PC-9 (cell line): ENCODE measurements around the gene EVC. TPM values are rescaled to one million over a fixed set of nuclear protein-coding genes. Genes with fewer than 3 reads are reported as not detected.

ENCODE experiments used
- BruUV-seq: library from RNA; stranded (reverse); fragments of 400-500 nt; replicated peaks from 2 replicates; lab custom pipeline; 2021; lab: Mats Ljungman, UMichigan
- CTCF ChIA-PET: fragments of 300-600 bp; sonication (Branson Sonifier 250); formaldehyde crosslinking; loops from one replicate; lab custom pipeline; 2022; ENCODE audit warnings: antibody characterized with exemption; lab: Charles Lee
- POLR2A ChIA-PET: fragments of 300-600 bp; sonication (Branson Sonifier 250); formaldehyde crosslinking; loops from one replicate; lab custom pipeline; 2022; ENCODE audit warnings: antibody characterized with exemption; ENCODE audit not compliant: unreplicated experiment; lab: Charles Lee
- DNase-seq, 2 experiments: peaks; one replicate each; pipeline versions ENCODE4 v3.0.0 to v3.0.0-alpha.2; 2015 to 2022; ENCODE audit warnings: mixed read lengths in 1 of 2
- H2AFZ ChIP-seq: fragments of 200-600 bp; sonication (generic); 2 replicates; pipeline ENCODE4 v1.8.1; 2017; ENCODE audit warnings: antibody characterized with exemption
- H3F3A ChIP-seq: fragments of 200-600 bp; sonication (generic); 2 replicates; pipeline ENCODE4 v1.8.1; 2017; ENCODE audit warnings: antibody characterized with exemption, mild to moderate bottlenecking, low read depth; ENCODE audit not compliant: insufficient read depth
- H3K27ac ChIP-seq: fragments of 200-600 bp; sonication (generic); 2 replicates; pipeline ENCODE4 v1.6.1; 2016; ENCODE audit warnings: mixed run types
- H3K27me3 ChIP-seq: fragments of 200-600 bp; sonication (generic); 2 replicates; pipeline ENCODE4 v1.6.1; 2016; ENCODE audit warnings: low read depth, mixed run types; ENCODE audit not compliant: insufficient read depth
- H3K36me3 ChIP-seq: fragments of 200-600 bp; sonication (generic); 2 replicates; pipeline ENCODE4 v1.6.1; 2016; ENCODE audit warnings: low read depth, mixed run types
- H3K4me1 ChIP-seq: fragments of 200-600 bp; sonication (generic); replicated peaks from 2 replicates; pipeline ENCODE4 v1.6.1; 2016; ENCODE audit warnings: mixed run types; ENCODE audit not compliant: insufficient read depth
- H3K4me2 ChIP-seq: fragments of 200-600 bp; sonication (generic); 2 replicates; pipeline ENCODE4 v1.6.1; 2017; ENCODE audit warnings: mixed run types
- H3K4me3 ChIP-seq: fragments of 200-600 bp; sonication (generic); 2 replicates; pipeline ENCODE4 v1.6.1; 2016; ENCODE audit warnings: mixed run types
- H3K79me2 ChIP-seq: fragments of 200-600 bp; sonication (generic); 2 replicates; pipeline ENCODE4 v1.6.1; 2017; ENCODE audit warnings: low read depth, mixed run types
- H3K9me2 ChIP-seq: fragments of 200-600 bp; sonication (generic); 2 replicates; pipeline ENCODE4 v1.8.1; 2017; ENCODE audit warnings: mild to moderate bottlenecking; ENCODE audit not compliant: insufficient read depth
- H3K9me3 ChIP-seq: fragments of 200-600 bp; sonication (generic); 2 replicates; pipeline ENCODE4 v1.8.1; 2016; ENCODE audit warnings: low read depth; ENCODE audit not compliant: insufficient read depth
- H4K20me1 ChIP-seq: fragments of 200-600 bp; sonication (generic); 2 replicates; pipeline ENCODE4 v1.8.1; 2017; ENCODE audit not compliant: insufficient read depth
- EZH2 ChIP-seq: fragments of 200-600 bp; sonication (generic); IDR thresholded peaks from 2 replicates; pipeline ENCODE4 v1.8.0; 2017; ENCODE audit warnings: antibody characterized with exemption, low read depth
- intact Hi-C: fragments of 100-400 bp; cut with micrococcal nuclease; formaldehyde crosslinking; loops from one replicate; pipeline ENCODE4 v1.10.0; 2022; ENCODE audit not compliant: unreplicated experiment
- total RNA-seq: library from RNA; stranded (reverse); gene quantifications from 2 replicates; pipeline ENCODE4 v1.2.3, GENCODE V29; 2021
- TF ChIP-seq, protein P1 (sequence below): fragments of 200-600 bp; sonication (generic); conservative IDR thresholded peaks from 2 replicates; pipeline ENCODE4 v1.6.1; 2017; ENCODE audit warnings: mixed run types, antibody characterized with exemption, mild to moderate bottlenecking, moderate library complexity

EVC gene
- total RNA-seq, 1 experiment from 2014 or later = 14.0 TPM

DNA sequence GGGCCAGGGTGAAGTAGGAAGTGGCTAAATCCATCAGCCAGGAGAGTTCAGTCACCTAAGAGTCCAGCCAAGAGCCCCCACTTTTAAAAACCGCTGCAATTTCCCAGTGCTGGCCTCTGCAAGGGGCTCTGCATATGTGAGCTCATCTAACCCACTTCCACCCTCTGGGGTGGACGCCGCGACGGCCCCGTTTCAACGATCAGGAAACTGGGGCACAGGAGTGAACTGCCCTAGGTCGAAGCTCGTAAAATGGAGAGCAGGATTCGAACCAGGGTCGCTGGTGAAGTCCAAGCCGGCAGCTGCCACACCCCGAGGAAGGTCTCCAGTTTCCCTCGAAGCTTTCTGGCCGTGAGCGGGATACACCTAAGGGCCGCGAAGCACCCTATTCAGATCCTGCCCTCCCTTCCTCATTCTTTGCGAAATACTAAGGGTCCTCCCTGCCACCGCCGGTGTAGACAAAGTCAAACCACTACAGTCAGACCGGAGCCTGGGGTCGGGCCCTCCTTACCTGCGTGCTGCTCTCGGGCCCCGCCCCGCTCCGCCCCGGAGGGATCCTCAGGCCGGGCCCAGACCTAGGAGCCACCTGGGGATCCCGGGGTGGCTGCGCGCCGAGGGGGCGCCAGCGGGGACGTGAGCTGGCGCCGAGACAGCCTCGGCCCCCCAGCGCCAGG lies 3.1 kb upstream of the EVC start:
- no peak overlapping the region for H3K27ac ChIP-seq
- intact Hi-C loops = no loop called here

DNA sequence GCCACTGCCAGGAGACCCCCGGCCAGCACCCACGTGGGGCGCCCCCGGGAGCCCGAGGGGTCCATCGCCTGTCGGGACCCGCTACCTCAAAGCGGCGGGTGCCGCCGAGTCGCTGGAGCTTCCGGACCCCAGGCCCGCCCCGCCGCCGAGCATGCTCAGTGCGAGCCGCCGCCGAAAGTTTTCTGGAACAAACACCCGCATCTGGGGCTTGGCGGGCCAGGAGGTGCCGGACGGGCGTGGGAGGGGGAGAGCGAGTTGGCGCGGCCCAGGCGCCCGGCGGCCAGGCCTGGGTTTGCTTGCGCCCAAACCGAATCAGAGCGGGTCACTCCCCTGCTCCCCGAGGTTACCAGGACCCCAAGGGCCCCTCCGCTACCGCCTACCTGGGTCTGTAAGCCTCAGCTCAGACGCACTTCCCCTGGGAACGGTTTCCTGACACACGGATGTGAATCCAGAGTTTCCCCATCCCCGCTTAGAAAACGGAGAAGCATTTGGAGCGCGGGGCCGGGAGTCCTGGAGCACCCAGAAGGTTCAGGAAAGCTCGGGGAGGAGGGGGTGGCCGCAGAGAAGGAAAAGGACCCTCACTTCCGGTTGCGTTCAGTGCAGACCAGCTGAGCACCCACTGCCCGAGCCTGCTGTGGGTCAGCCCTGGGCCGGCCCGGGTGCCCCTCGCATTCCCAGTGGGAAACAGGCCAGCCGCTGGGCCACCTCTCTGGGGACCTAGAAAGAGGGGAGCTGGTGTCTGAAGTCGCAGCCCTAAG lies 2.4 kb upstream of the EVC start, which contains the start of gene EVC2:
Gene EVC2 (minus strand): TSS at position 111 of the 758 bp plus-strand sequence. CDS start 46 bp downstream, at position 65.
- intact Hi-C loops = no loop called here
- H4K20me1 ChIP-seq = no peaks in the 10 kb centered on the region
- H3K9me3 ChIP-seq = no peaks in the 10 kb centered on the region
- no peak within 1 kb of the TSS for H2AFZ ChIP-seq
- H3F3A ChIP-seq = peaks cover 3% of the 10 kb centered on the region; the same call in 1 of the 2 replicates
- H3K4me2 ChIP-seq = no peak within 1 kb of the TSS
- no peak for DNase-seq
- POLR2A ChIA-PET = no interaction called here
- 0 out of 2 replicates have a peak, but pooled peaks cover 3% of the 10 kb centered on the region for H3K4me1 ChIP-seq
- no TSS peak for BruUV-seq
- no peak within 1 kb of the TSS for H3K4me3 ChIP-seq
- no peak for TF ChIP-seq EZH2
- TF ChIP-seq, protein P1, sequence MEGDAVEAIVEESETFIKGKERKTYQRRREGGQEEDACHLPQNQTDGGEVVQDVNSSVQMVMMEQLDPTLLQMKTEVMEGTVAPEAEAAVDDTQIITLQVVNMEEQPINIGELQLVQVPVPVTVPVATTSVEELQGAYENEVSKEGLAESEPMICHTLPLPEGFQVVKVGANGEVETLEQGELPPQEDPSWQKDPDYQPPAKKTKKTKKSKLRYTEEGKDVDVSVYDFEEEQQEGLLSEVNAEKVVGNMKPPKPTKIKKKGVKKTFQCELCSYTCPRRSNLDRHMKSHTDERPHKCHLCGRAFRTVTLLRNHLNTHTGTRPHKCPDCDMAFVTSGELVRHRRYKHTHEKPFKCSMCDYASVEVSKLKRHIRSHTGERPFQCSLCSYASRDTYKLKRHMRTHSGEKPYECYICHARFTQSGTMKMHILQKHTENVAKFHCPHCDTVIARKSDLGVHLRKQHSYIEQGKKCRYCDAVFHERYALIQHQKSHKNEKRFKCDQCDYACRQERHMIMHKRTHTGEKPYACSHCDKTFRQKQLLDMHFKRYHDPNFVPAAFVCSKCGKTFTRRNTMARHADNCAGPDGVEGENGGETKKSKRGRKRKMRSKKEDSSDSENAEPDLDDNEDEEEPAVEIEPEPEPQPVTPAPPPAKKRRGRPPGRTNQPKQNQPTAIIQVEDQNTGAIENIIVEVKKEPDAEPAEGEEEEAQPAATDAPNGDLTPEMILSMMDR = no peak
- H3K79me2 ChIP-seq = 0 out of 2 replicates have a peak, but pooled peaks cover 6% of the 10 kb centered on the region
- no peaks in the 10 kb centered on the region for H3K9me2 ChIP-seq
- no peaks in the 10 kb centered on the region for H3K36me3 ChIP-seq
- H3K27me3 ChIP-seq = no peaks in the 10 kb centered on the region
- H3K27ac ChIP-seq = no peak within 1 kb of the TSS
- CTCF ChIA-PET = no interaction called here

More for the DNA sequence above, 3.1 kb upstream of the EVC start:
- no peaks in the 10 kb centered on the region for H3K9me3 ChIP-seq
- no peak overlapping the region for H3K4me3 ChIP-seq
- no peaks in the 10 kb centered on the region for H4K20me1 ChIP-seq
- ChIA-PET POLR2A (no interaction called here), CTCF (no interaction called here)
- no peaks in the 10 kb centered on the region for H3K9me2 ChIP-seq
- no peak overlapping the region for H3K4me2 ChIP-seq
- TF ChIP-seq, protein P1 = no peak
- no peak for TF ChIP-seq EZH2
- H3K36me3 ChIP-seq = no peaks in the 10 kb centered on the region
- H3K79me2 ChIP-seq = 0 out of 2 replicates have a peak, but pooled peaks cover 6% of the 10 kb centered on the region
- DNase-seq = peak in 1 of 2 experiments; percentile 14
- BruUV-seq = no TSS peak
- H3F3A ChIP-seq = peaks cover 3% of the 10 kb centered on the region; the same call in 1 of the 2 replicates
- no peaks in the 10 kb centered on the region for H3K27me3 ChIP-seq
- no peak overlapping the region for H2AFZ ChIP-seq
- 0 out of 2 replicates have a peak, but pooled peaks cover 3% of the 10 kb centered on the region for H3K4me1 ChIP-seq

DNA sequence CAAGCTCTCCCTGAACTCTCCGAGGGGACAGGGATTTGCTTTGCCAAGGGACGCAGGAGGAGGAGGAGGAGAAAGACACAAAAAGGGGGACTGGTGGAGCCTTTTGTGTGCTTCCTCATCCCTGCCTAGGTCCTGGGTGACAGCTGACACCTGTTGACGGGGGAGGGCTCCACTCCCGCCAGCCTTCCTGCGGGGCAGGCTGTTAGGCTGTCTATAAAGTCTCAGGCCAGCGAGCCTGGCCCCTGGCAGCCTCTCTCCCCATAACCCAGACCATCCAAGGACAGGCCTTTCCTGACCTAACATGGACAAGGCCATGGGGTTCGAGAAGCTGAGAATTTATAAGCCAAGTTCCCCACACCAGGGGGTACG lies 1.8 kb upstream of the EVC start:
- no TSS peak for BruUV-seq
- H2AFZ ChIP-seq = no peak overlapping the region
- H3K4me1 ChIP-seq = 0 out of 2 replicates have a peak, but pooled peaks cover 3% of the 10 kb centered on the region
- CTCF ChIA-PET = no interaction called here
- H3K36me3 ChIP-seq = no peaks in the 10 kb centered on the region
- H3K27me3 ChIP-seq = no peaks in the 10 kb centered on the region
- DNase-seq = no peak
- no peak for TF ChIP-seq EZH2
- TF ChIP-seq, protein P1 = no peak
- intact Hi-C loops = no loop called here
- no peaks in the 10 kb centered on the region for H3K9me2 ChIP-seq
- POLR2A ChIA-PET = no interaction called here
- no peak overlapping the region for H3K4me2 ChIP-seq
- 0 out of 2 replicates have a peak, but pooled peaks cover 6% of the 10 kb centered on the region for H3K79me2 ChIP-seq
- peaks cover 3% of the 10 kb centered on the region; the same call in 1 of the 2 replicates for H3F3A ChIP-seq
- H3K27ac ChIP-seq = no peak overlapping the region
- no peaks in the 10 kb centered on the region for H3K9me3 ChIP-seq
- no peak overlapping the region for H3K4me3 ChIP-seq
- no peaks in the 10 kb centered on the region for H4K20me1 ChIP-seq
